Esophagus muscularis mucosa (tissue), 4 donors: ENCODE measurements around the gene ZNF423. TPM values are rescaled to one million over a fixed set of nuclear protein-coding genes. Genes with fewer than 3 reads are reported as not detected.
"Not testable (repeated sequence)": the region's sequence is repeated elsewhere in the genome, so short reads cannot be mapped to it uniquely, and the experiment has no call there.

Source experiments
- DNase-seq: peaks from one replicate; pipeline ENCODE4 v3.0.0-alpha.2; 2017; ENCODE audit errors: extremely low spot score
- H3K27ac ChIP-seq, 4 donors: fragments of 200-600 bp; sonication (generic); replicated peaks in 1 of 4; 1 replicate in 3 of 4; 2 replicates in 1 of 4; pipeline ENCODE4 v1.5.1; 2016 to 2019; ENCODE audit warnings: mild to moderate bottlenecking in 1 of 4
- H3K27me3 ChIP-seq, 4 donors: fragments of 200-600 bp; sonication (generic); one replicate each; pipeline versions ENCODE4 v1.5.1 to v1.6.0; 2016 to 2019
- H3K36me3 ChIP-seq, 4 donors: fragments of 200-600 bp; sonication (generic); one replicate each; pipeline ENCODE4 v1.5.1; 2016 to 2019
- H3K4me1 ChIP-seq, 4 donors: fragments of 200-600 bp; sonication (generic); one replicate each; pipeline ENCODE4 v1.5.1; 2016 to 2019
- H3K4me3 ChIP-seq, 4 donors: fragments of 200-600 bp; sonication (generic); 1 replicate in 2 of 4; 2 replicates in 2 of 4; pipeline ENCODE4 v1.5.1; 2016 to 2019; ENCODE audit warnings: mild to moderate bottlenecking in 4 of 4, moderate library complexity in 1 of 4
- H3K9me3 ChIP-seq, 4 donors: fragments of 200-600 bp; sonication (generic); 1 replicate in 3 of 4; 2 replicates in 1 of 4; pipeline ENCODE4 v1.5.1; 2016 to 2019
- EP300 ChIP-seq: sonication (generic); formaldehyde crosslinking; IDR thresholded peaks from one replicate; pipeline ENCODE4 v1.6.1; 2017; ENCODE audit warnings: antibody characterized with exemption
- POLR2A ChIP-seq: fragments of 450-650 bp; IDR thresholded peaks from one replicate; pipeline ENCODE4 v1.6.1; 2017; ENCODE audit warnings: antibody characterized with exemption, moderate library complexity, mild to moderate bottlenecking, low read depth
- POLR2AphosphoS5 ChIP-seq, 2 donors: sonication (generic); formaldehyde crosslinking; IDR thresholded peaks; one replicate each; pipeline ENCODE4 v1.6.1; 2017; ENCODE audit warnings: antibody characterized with exemption in 2 of 2
- WGBS: methylation state at CpG from one replicate; pipeline ENCODE4 v1.1.5; 2018; 5-methylcytosine and 5-hydroxymethylcytosine counted together
- intact Hi-C: fragments of 100-400 bp; cut with DNase I; formaldehyde crosslinking; loops from one replicate; pipeline ENCODE4 v1.15.1; 2023
- total RNA-seq, 4 donors: library from RNA; depleted of rRNA; stranded (reverse); fragments of >200 nt; gene quantifications; one replicate each; pipeline versions ENCODE4 v1.1.0 to v1.2.1, GENCODE V29; 2016
- TF ChIP-seq, protein P1 (sequence below), 3 experiments: fragments of 200-600 bp in 2 of 3; fragments of 450-650 bp in 1 of 3; sonication (generic) in 2 of 3; IDR thresholded peaks; one replicate each; pipeline ENCODE4 v1.5.1; 2017 to 2019; ENCODE audit warnings: antibody characterized with exemption in 3 of 3, mild to moderate bottlenecking in 2 of 3, moderate library complexity in 1 of 3

The ZNF423 gene
- total RNA-seq, 4 donors from 2014 or later: 8.7 to 22.5 (median 10.3) TPM

DNA sequence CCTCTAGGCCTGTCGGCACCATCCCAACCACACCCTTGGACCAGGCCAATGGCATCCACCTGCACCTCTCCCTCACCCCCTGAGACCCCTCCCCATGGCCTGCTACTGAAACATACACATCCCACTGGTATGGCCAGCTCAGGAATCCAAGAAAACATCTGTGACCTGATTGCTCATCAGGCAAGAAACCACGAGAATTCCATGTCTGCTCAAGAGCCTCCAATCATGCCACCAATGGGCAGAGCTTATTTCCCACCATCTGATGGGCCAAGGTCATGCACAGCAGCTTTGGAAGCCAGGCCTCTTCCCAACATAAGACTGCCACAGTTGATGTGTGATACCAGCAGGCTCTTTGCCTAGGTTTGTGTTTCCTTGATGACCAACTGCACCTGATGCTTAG lies 292.2 kb downstream of the ZNF423 start:
- Histone ChIP-seq H3K36me3 (no peaks in the 10 kb centered on the region), H3K4me3 (no peak overlapping the region), H3K4me1 (peaks cover 0 to 26% (median 21%) of the 10 kb centered on the region in 4 donors), H3K9me3 (no peaks in the 10 kb centered on the region), H3K27me3 (no peaks in the 10 kb centered on the region), H3K27ac (no peak overlapping the region)
- no peak for DNase-seq
- WGBS: 100% methylated on average over 1 of the region's 2 CpGs
- TF ChIP-seq POLR2A: no peak
- TF ChIP-seq POLR2AphosphoS5 (IDR thresholded peaks at IDR 0.05): no peak
- TF ChIP-seq, protein P1, sequence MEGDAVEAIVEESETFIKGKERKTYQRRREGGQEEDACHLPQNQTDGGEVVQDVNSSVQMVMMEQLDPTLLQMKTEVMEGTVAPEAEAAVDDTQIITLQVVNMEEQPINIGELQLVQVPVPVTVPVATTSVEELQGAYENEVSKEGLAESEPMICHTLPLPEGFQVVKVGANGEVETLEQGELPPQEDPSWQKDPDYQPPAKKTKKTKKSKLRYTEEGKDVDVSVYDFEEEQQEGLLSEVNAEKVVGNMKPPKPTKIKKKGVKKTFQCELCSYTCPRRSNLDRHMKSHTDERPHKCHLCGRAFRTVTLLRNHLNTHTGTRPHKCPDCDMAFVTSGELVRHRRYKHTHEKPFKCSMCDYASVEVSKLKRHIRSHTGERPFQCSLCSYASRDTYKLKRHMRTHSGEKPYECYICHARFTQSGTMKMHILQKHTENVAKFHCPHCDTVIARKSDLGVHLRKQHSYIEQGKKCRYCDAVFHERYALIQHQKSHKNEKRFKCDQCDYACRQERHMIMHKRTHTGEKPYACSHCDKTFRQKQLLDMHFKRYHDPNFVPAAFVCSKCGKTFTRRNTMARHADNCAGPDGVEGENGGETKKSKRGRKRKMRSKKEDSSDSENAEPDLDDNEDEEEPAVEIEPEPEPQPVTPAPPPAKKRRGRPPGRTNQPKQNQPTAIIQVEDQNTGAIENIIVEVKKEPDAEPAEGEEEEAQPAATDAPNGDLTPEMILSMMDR (IDR thresholded peaks at IDR 0.05): no peak
- no peak for TF ChIP-seq EP300
- intact Hi-C loops: no loop called here

DNA sequence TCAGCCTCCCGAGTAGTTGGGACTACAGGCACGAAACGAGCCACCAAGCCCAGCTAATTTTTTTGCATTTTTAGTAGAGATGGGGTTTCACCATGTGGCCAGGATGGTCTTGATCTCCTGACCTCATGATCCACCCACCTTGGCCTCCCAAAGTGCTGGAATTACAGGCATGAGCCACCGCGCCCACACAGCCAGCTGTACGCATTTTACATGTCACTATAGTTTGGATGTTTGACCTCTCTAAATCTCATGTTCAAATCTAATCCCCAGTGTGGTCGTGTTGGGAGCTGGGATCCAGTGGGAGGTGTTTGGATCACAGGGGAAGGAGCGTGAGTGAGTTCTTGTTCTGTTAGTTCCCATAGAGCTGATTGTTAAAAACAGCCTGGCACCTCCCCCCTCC lies 293.0 kb downstream of the ZNF423 start:
- intact Hi-C loops, H3K9me3 ChIP-seq, DNase-seq, H3K27me3 ChIP-seq, H3K4me3 ChIP-seq, H3K36me3 ChIP-seq, H3K27ac ChIP-seq: not testable (repeated sequence)
- 90% methylated on average over 8 of the region's 8 CpGs for WGBS
- H3K4me1 ChIP-seq: peaks cover 0 to 26% (median 21%) of the 10 kb centered on the region in 4 donors

DNA sequence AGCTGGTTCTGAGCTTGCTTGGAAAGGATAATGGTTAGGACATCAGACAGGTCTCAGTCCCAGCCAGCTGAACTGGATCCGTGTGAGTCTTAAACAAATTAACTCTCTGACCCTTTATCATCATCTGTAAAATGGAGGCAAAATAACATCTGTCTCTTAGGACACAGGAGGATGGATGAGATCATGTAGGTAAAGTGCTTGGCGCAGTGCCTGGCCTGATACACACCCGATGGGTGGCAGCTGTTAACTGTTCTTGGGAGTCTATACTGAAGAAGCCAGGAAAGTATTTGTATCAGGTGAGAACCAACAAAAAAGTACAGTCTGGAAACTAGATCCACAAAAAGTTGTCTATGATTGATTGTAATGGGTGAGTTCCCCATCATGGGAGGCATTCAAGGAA lies 293.7 kb downstream of the ZNF423 start:
- DNase-seq: no peak
- Histone ChIP-seq H3K36me3 (no peaks in the 10 kb centered on the region), H3K9me3 (no peaks in the 10 kb centered on the region), H3K27me3 (no peaks in the 10 kb centered on the region), H3K4me3 (no peak overlapping the region), H3K27ac (no peak overlapping the region), H3K4me1 (peaks cover 0 to 22% (median 19%) of the 10 kb centered on the region in 4 donors)
- WGBS: 92% methylated on average over 3 of the region's 3 CpGs
- intact Hi-C loops: no loop called here
- no peak for TF ChIP-seq POLR2AphosphoS5 (IDR thresholded peaks at IDR 0.05)
- TF ChIP-seq EP300: no peak
- no peak for TF ChIP-seq POLR2A
- TF ChIP-seq, protein P1 (IDR thresholded peaks at IDR 0.05): no peak

DNA sequence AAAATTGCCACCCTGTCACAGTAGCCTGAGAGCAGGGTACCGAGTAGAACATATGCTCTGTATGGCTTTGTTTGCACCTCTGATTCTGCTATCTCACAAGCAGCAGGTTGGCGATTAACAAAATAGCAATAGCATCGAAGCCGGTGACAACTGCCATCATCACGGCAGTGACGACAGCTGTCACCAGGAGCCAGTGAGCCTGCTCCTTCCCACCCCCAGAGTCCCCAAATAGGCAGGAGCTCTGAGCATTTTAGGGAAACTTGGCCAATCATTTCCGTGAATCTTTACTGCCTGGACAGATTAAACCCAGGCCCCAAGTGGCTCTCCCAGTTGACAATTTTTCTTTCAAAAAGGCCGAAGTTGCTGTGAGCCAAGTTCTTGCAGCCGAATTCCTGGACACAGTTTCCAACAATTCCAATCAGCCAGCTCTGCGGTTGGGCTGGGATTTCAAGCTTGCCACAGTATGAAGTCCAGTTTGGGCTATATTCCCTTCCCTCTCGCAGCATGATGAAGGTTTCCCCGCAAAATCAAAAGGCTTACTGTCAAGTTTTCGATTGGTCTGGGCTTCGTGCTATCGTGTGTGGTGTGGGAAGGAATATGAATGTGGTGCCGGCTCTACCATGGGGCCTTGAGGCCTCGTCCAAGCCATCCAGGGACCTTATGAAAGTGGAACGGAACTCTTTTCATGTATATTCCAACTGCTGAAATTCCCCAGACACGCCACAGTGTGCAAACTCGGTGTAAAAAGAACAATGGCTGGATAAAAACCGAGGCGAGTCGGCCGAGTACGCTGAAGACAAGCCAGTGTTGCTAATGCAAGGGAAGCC lies 295.7 kb downstream of the ZNF423 start:
- intact Hi-C loops: no loop called here
- peak overlapping the region in 2 of 4 donors; percentile 2 to 20 for H3K27ac ChIP-seq
- no peak overlapping the region for H3K4me3 ChIP-seq
- no peaks in the 10 kb centered on the region for H3K36me3 ChIP-seq
- TF ChIP-seq POLR2AphosphoS5 (IDR thresholded peaks at IDR 0.05) (no peak), EP300 (no peak), POLR2A (no peak)
- TF ChIP-seq, protein P1 (IDR thresholded peaks at IDR 0.05): no peak
- no peaks in the 10 kb centered on the region for H3K9me3 ChIP-seq
- peaks cover 0 to 11% (median 9%) of the 10 kb centered on the region in 4 donors for H3K4me1 ChIP-seq
- no peaks in the 10 kb centered on the region for H3K27me3 ChIP-seq
- 87% methylated on average over 19 of the region's 25 CpGs for WGBS
- DNase-seq: no peak

DNA sequence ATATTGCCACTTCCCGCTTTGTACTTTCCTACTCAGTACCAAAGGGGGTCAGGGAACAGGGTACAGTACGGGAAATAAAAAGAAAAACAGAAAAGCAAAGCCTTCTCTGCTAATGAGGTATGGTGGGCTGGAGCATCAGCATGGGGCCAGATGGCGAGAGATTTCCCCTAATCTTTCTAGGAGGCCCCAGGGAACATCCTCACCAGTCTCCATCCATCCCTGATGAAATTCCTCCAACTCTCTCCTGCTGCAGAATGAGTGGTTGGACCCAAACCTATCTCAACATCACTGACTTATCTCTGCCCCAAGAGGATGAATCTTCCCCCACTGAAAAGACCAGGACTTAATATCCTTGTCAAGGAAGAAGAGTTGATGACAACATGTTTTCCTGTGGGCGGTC lies 296.7 kb downstream of the ZNF423 start:
- no peak overlapping the region for H3K27ac ChIP-seq
- H3K9me3 ChIP-seq: no peaks in the 10 kb centered on the region
- H3K27me3 ChIP-seq: no peaks in the 10 kb centered on the region
- peaks cover 0 to 9% (median 3%) of the 10 kb centered on the region in 4 donors for H3K4me1 ChIP-seq
- intact Hi-C loops: no loop called here
- H3K4me3 ChIP-seq: no peak overlapping the region
- DNase-seq: no peak
- TF ChIP-seq, protein P1 (IDR thresholded peaks at IDR 0.05): no peak
- TF ChIP-seq POLR2A (no peak), EP300 (no peak), POLR2AphosphoS5 (IDR thresholded peaks at IDR 0.05) (no peak)
- H3K36me3 ChIP-seq: no peaks in the 10 kb centered on the region
- WGBS: 70% methylated on average over 4 of the region's 4 CpGs
